ENCODE data around the gene TAS2R60. TPM values are rescaled to one million over a fixed set of nuclear protein-coding genes. Genes with fewer than 3 reads are reported as not detected.

TAS2R60 gene
- polyA plus RNA-seq, 3 donors, result not detected

DNA sequence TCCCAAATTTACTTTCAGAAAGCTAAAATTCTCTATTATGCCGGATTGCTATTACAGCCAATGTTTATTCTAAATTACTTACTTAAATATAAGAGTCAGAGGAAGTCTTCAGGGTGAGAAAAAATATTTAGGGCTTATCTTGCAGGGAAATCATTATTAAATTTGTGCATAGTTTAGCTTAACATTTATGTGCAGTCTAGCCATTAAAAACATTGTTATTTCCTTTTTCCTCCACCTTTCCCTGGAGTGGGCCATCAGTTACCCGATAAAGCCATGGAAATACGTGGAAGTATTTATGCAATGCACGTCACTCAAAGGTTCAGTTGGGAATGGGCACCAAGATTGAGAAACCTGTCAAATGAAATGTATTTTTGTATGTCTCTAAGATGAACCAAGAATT lies 9.5 kb upstream of the TAS2R60 start:
- no peak for DNase-seq (ENCODE audit: extremely low read depth in 1 of 11, low read depth in 9 of 11, low spot score in 4 of 11)

DNA sequence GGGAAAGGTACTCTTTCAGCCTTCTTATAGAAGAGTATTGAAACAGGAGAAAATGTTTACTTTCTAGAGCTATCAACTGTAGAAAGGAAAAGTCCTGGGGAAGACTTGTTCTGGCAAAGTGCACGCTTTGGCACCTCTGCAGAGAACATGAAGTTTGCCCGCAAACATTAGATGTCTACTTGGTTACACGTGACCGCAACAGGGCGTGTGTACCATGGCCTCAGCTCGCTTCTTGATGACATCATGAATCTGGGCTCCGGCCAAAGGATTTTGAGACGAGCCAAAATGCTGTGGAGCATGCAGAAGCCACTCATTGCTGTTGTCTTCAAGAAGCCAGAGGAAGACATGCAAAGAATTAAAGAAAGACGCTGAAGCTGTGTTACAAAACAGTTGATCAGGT lies 8.6 kb upstream of the TAS2R60 start:
- DNase-seq (ENCODE audit: extremely low read depth in 1 of 11, low read depth in 9 of 11, low spot score in 4 of 11), result no peak

DNA sequence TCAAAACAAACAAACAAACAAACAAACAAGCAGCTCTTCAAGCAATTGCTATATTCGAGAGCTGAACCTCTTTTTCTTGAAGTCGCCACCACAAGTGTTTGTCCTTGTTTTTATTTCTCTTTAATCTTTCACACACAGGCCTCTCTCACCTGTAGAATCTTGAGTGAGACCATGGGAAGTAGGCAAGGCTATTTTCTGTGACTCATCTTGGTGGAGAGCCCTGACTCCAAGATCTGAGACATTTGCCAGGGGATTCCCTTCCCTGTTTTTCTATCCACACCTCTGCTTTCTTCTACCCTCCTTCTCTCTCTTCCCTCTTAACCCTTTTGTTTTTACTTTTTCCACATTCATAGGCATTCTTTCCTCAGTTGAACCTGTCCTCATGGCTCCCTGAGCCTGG lies 8.0 kb upstream of the TAS2R60 start:
- no peak for DNase-seq (ENCODE audit: extremely low read depth in 1 of 11, low read depth in 9 of 11, low spot score in 4 of 11)

DNA sequence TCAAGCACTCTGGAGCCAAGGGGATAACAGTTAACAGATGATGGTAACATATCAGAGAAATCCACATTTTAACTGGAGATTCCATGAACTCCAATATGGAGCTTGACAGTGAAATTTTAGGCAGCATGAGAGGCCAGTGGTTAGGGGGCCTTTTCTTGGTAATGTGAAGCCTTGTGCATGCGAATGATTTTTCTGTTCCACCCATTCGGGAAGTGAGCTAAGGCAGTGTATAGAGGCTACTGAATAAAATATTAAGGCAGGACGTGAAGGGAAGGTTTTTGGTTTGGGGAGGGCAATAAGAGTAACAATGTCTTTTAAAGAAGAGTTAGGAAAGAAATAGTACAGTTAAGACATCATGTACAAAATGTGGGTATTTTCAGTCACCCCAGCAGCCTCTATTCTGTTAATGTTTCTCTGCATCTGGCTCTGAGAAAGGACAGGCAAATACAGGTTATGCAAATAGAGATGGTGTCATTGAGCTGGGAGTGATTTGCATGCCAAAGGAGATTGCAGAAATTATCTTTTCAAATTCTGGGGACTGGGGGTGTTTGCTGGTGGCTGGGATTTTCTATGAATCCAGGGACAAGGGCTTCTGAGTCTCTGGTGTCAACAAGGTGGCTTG lies 6.8 kb upstream of the TAS2R60 start:
- no peak for DNase-seq (ENCODE audit: extremely low read depth in 1 of 11, low read depth in 9 of 11, low spot score in 4 of 11)

DNA sequence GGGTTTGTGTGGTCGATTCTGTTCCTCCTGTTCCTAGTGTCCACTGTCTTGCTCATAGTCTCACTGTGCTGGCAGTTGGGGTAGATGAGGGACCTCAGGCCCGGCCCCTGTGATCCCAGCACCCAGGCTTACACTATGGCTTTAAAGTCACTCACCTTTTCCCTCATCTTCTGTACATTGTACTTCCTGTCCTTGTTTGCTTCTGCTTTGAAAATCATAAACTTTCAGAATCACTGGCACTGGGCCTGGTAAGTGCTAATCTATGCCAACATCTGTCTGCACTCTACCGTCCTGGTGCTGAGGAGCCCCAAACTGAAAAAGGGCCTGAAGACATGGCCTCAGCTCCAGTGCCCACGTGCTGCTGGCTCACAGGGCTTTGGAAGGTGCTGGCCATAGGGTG lies 5.7 kb upstream of the TAS2R60 start:
- DNase-seq (ENCODE audit: extremely low read depth in 1 of 11, low read depth in 9 of 11, low spot score in 4 of 11), result no peak

DNA sequence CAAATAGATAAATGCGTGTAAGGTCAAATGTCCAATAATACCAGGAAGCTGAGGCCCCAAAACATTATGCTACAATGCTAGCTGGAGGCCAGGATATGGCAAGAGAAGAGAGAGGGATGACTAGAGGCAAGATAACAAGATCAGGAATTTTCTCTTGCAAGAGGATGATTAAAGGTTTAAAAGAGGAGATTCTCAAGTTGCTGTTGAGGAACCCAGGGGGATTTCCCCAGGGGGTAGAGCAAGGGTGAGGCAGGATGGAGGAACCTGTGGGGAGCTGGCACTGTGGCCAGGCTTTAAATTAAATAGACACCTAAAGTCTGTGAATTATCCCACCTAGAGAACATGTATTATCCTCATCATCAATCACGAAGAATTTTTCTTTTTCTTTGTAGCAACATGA lies 3.4 kb upstream of the TAS2R60 start:
- DNase-seq (ENCODE audit: extremely low read depth in 1 of 11, low read depth in 9 of 11, low spot score in 4 of 11), result no peak

DNA sequence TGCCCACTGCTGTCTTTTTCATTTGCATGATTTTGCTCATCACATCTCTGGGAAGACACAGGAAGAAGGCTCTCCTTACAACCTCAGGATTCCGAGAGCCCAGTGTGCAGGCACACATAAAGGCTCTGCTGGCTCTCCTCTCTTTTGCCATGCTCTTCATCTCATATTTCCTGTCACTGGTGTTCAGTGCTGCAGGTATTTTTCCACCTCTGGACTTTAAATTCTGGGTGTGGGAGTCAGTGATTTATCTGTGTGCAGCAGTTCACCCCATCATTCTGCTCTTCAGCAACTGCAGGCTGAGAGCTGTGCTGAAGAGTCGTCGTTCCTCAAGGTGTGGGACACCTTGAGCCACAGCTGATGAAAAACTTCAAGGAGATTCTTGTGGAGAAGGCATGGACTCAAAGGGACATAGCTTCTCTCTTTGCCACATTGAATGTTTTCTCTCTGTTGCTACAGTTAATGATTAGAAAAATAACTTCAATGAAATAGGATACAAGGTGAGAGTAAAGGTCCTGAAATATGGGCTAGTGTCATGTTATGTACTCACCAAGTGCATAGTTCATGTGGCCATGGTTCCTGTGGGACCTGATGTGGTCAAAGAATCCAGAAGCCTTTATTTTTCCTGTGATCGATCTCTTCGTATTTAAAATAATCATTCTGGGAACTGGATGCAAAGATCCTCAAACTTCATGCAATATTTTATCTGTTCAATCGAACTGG lies 970 bp downstream of the TAS2R60 start:
- DNase-seq (ENCODE audit: extremely low read depth in 1 of 11, low read depth in 9 of 11, low spot score in 4 of 11), result no peak

DNA sequence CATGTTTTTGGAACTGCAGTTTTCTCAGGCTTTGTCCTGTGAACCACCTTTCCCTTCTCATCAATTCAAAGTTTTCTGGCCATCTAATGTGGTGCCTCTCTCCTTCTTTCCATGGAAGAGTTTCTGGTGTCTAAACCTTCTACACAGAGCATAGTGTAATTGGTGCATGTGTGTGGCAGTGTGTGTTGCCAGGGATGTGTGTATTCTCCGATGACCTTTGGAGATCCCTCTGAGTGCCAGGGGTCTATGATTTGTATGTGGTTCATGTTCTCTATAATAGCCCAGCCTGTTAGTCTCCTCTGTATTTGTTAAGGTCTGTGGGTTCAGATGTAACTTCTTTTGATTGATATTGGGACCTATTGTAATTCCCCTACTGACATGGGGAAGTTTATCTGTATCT lies 1.5 kb downstream of the TAS2R60 start:
- DNase-seq (ENCODE audit: extremely low read depth in 1 of 11, low read depth in 9 of 11, low spot score in 4 of 11), result no peak

DNA sequence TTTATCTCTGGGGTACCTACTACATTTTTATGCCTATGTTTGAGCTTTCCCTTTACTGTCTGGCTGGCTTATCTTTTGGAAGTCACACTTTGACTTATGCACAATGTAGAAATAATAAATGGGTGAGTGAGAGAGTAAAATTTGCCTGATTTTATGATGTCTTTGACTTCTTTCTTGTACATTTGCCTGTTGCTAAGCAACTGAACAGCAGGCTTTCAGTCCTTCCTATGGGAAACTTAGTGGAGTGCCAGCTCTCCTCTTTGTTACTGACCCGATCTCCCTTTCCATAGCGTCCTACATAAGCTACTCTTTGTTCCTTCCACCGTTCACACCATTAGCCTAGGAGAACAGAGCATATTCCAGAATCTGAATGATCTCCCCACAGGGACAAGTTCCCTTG lies 4.2 kb downstream of the TAS2R60 start:
- no peak for DNase-seq (ENCODE audit: extremely low read depth in 1 of 11, low read depth in 9 of 11, low spot score in 4 of 11)

DNA sequence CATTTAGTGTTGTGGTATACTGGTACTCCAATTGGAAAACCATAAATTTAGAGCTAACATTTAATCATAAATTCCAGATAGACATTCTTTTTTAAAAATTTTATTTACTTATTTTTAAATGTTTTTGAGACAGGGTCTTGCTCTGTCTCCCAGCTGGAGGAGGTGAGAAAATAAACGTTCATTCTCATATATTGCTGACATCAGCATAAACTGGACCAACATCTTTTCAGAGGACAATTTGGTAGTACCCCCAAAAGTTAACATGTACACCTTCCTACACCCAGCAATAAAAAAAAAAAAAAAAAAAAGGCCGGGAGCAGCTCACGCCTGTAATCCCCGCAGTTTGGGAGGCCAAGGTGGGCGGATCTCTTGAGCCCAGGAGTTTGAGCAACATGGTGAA lies 5.2 kb downstream of the TAS2R60 start:
- no peak for DNase-seq (ENCODE audit: extremely low read depth in 1 of 11, low read depth in 9 of 11, low spot score in 4 of 11)

DNA sequence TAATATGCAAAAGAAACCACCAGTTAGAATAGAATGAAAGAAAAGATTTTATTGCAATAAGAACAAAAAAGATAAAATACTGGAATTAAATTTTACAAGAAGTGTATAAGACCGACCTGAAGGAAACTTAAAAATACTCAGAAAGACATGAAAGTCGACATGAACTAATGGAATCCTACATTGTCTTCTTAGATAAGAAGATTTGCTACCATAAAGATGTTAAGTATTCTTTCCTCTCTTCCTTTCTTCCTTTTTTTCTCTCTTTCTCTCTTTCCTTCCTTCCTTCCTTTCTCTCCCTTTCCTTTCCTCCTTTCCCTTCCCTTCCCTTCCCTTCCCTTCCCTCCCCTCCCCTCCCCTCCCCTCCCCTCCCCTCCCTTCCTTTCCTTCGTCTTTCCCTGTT lies 6.5 kb downstream of the TAS2R60 start:
- no peak for DNase-seq (ENCODE audit: extremely low read depth in 1 of 11, low read depth in 9 of 11, low spot score in 4 of 11)

DNA sequence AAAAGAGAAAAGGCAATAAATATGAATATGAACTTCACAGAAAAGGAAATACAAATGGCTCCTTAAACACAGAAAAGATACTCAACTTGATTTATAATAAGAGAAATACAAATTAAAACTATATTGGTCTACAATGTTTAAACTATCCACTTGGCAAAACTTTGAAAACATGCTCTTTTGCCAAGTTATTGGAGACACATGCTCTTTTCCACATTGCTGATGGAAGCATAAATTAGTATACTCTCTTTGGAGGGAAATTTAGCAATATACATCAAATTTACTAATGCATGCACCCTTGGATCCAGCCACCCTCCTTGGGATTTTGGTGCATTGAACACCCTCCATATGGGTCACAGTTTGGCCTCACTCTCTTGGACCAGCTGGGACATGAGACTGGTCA lies 7.9 kb downstream of the TAS2R60 start:
- no peak for DNase-seq (ENCODE audit: extremely low read depth in 1 of 11, low read depth in 9 of 11, low spot score in 4 of 11)

DNA sequence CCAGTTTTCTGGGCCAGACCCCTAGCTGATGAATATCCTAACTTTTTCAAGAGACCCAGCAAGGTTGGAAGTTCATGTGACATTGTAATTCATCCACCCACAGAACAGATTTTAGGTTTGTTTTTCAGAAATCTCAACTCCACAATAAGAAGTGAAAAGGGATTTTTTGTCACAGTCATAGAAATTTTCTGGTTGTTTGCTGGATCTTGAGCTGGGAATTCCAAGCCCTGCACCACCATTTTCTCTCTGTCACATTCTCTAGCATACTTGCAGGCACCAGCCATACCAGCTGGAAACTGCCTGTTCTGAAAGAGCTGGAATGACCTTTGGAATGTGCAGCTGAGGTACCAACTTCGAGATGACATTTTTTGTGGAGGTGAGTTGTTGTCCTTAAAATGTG lies 8.5 kb downstream of the TAS2R60 start:
- no peak for DNase-seq (ENCODE audit: extremely low read depth in 1 of 11, low read depth in 9 of 11, low spot score in 4 of 11)

DNA sequence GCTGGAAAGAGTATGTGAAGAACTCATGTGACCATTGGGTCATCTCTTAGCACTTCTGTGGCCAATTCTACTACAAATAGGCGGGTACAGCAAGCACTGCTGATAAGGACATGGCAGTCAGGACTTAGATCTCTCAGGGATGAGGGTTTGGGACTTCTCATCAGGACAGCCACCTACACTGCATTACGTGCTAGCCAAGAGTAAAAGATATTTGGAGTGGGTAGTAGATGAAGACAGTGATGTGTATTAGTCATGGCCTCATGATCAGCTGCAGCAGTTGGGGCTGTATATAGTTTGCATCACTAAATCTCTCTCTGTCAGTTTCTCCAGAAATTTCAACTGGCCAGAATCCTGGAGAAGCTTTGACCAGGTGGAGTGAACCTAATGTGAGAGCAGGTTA lies 9.2 kb downstream of the TAS2R60 start:
- DNase-seq (ENCODE audit: extremely low read depth in 1 of 11, low read depth in 9 of 11, low spot score in 4 of 11), result no peak

DNA sequence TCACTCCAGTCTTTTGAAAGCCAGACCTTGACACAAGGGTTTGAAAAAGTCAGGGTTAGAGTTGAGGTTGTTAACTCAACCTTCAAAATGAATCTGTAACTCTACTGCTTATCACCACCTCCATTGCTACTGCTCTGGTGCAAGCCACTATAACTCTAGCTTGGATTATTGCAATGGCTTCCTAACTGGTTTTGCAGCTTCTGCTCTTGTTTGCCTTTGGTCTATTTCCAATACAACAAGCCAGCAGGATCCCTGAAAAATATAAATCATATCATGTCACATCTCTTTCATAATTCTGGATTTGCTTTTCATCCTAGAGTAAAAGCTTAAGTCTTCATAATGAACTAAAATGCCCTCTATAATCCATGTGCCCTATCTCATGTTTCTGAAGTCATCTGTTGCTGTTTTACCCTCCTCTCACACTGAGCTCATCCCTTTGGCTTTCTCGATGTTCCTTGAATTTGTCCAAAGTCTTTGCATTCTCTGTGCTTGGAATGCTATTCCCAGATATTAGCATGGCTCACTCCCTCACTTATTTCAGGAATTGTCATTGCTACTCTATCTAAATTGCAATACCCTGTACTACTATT lies 10.9 kb downstream of the TAS2R60 start:
- DNase-seq (ENCODE audit: extremely low read depth in 1 of 11, low read depth in 9 of 11, low spot score in 4 of 11), result no peak

DNA sequence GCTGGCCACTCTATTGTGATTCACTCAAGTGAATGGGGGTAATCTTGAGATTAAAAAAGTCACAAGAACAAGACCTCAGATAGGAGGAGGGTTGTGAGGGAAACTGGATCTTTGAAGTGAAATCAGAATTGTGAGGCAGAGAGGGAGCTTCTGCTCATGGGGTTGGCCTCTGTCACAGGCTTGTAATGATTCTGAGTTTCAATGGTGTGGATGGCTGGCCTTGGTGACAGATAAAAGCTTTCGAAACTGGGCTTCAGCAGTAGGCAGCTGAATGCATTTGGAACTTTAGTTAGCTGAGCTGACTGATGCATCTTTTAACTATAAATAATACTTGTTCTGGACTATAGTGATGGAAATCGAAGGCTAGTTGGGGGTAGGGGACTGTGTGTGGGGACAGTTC lies 12.2 kb downstream of the TAS2R60 start:
- DNase-seq (ENCODE audit: extremely low read depth in 1 of 11, low read depth in 9 of 11, low spot score in 4 of 11), result no peak

DNA sequence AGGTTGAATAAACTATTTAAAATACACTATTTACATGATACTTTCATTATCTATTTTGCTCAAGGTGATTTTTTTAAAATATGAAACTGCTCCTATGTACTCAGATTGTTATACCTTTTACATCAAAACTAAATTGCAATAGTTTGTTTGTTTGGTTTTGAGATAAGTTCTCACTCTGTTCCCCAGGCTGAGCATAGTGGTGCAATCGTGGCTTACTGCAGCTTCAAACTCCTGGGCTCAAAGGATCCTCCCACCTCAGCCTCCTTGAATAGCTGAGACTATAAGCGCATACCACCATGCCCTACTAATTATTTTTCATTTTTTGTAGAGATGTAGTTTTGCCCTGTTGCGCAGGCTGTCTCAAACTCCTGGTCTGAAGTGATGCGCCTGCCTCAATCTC lies 12.7 kb downstream of the TAS2R60 start:
- no peak for DNase-seq (ENCODE audit: extremely low read depth in 1 of 11, low read depth in 9 of 11, low spot score in 4 of 11)

DNA sequence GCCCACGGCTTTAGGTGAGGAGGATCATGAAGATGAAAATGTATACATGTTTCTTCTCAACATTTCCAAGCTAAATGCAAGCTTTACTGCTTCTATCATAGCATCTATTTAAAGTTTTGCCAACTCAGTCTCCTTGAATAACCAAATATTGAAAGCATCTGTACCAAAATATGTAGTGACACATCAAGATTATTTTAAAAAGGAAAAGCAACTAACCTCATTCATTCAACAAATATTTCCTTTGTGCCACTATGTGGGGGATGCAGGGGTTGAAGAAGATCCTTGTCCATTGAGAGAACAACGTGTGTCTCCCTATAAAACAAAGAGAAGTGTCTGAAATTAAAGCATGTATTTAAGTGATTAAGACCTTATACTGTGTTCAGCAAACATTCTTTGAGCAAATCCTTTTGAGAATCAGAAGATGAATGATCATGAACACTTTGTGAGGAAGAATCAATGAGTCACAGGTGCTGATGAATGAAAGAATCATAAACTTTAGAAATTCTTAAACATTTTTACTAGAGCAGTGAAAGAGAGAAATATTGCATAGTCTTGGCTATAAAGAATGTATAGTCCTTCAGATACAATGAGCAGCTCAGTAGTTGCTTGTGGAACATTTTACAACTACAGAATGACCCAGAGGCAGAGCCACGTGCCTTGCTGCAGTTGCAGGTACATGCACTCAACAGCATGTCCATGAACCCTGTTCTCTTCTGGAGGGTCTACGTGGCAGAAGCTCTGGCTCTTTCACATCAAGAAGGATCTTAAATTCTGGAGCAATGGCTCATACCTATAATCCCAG lies 13.9 kb downstream of the TAS2R60 start:
- no peak for DNase-seq (ENCODE audit: extremely low read depth in 1 of 11, low read depth in 9 of 11, low spot score in 4 of 11)

DNA sequence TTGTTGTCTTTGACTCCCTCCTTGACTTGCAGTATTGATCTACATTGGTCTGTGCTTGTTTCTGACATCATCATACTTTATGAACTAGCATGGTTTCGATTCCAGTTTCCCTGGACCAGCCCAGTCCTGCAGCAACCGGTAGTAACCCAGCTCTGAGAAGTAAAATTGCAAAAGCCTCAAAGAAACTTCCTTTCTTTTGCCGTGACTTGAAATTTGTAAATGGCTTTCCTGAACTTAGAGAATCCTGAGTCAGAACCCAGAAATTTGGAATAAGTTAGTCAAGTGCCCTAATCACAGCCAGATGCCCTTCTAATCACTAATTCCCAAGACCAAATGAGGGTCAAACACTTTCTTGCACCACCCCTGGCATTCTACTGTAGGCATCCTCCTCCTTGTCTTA lies 15.0 kb downstream of the TAS2R60 start:
- DNase-seq (ENCODE audit: extremely low read depth in 1 of 11, low read depth in 9 of 11, low spot score in 4 of 11), result no peak

DNA sequence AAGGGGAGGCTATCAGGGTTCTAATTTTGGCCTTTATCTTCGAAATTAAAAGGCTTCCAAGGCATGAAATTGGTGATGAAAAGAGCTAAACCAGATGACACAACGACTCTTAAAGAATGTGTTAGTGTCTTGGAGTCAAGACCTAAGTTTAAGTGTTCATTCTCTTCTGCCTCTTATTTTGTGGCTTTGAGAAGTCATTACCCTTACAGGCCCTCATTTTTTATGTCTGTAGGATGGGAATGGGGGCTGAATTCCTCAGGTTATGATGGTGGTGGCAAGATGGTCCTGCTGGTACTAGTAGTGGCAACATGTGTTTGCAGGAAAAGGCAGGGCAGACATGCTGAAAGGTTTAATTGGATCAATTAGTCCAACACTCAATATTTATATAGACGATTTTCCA lies 15.4 kb downstream of the TAS2R60 start:
- no peak for DNase-seq (ENCODE audit: extremely low read depth in 1 of 11, low read depth in 9 of 11, low spot score in 4 of 11)

All from renal cortex interstitium (tissue), 11 donors.